ENCODE measurements around the gene TTC13.
A peak's percentile ranks its signal among the peaks of the same experiment; 100 is the strongest.
"Not testable (repeated sequence)": the region's sequence is repeated elsewhere in the genome, so short reads cannot be mapped to it uniquely, and the experiment has no call there.

The TTC13 gene

GRCh38 chr1:230978491-230979388, at the start of gene TTC13, which contains the start of gene ARV1:
Gene TTC13, minus strand, starts transcription at chr1:230978861. Its CDS starts 31 bp downstream, at chr1:230978830.
Gene ARV1, plus strand, starts transcription at chr1:230979094. Its CDS starts 12 bp downstream, at chr1:230979106.
- DNase-seq = peak; percentile 98

- no peak for DNase-seq
Measured at GRCh38 chr1:231027971-231028370, 49.3 kb upstream of the TTC13 start.

- no peak for DNase-seq
Measured at GRCh38 chr1:231027136-231027925, 48.7 kb upstream of the TTC13 start.

GRCh38 chr1:231026576-231026975, 47.9 kb upstream of the TTC13 start:
- no peak for DNase-seq

- DNase-seq = no peak
Measured at GRCh38 chr1:231023150-231023549, 44.5 kb upstream of the TTC13 start.

- not testable (repeated sequence) for DNase-seq
Measured at GRCh38 chr1:231022543-231022942, 43.9 kb upstream of the TTC13 start.

GRCh38 chr1:231021540-231022031, 42.9 kb upstream of the TTC13 start:
- DNase-seq = no peak

- no peak for DNase-seq
Measured at GRCh38 chr1:231020816-231021215, 42.2 kb upstream of the TTC13 start.

- DNase-seq = no peak
Measured at GRCh38 chr1:231020139-231020601, 41.5 kb upstream of the TTC13 start.

- no peak for DNase-seq
Measured at GRCh38 chr1:231019711-231020110, 41.0 kb upstream of the TTC13 start.

- no peak for DNase-seq
Measured at GRCh38 chr1:231016966-231017365, 38.3 kb upstream of the TTC13 start.

- no peak for DNase-seq
Measured at GRCh38 chr1:231016234-231016633, 37.6 kb upstream of the TTC13 start.

GRCh38 chr1:231013391-231014015, 34.8 kb upstream of the TTC13 start:
- DNase-seq = no peak

- no peak for DNase-seq
Measured at GRCh38 chr1:231011963-231012362, 33.3 kb upstream of the TTC13 start.

- DNase-seq = no peak
Measured at GRCh38 chr1:231011360-231011759, 32.7 kb upstream of the TTC13 start.

GRCh38 chr1:231007535-231007934, 28.9 kb upstream of the TTC13 start:
- DNase-seq = not testable (repeated sequence)

- no peak for DNase-seq
Measured at GRCh38 chr1:231001892-231002291, 23.2 kb upstream of the TTC13 start.

GRCh38 chr1:231000639-231001038, 22.0 kb upstream of the TTC13 start:
- DNase-seq = no peak

- DNase-seq = no peak
Measured at GRCh38 chr1:231000201-231000600, 21.5 kb upstream of the TTC13 start.

- DNase-seq = no peak
Measured at GRCh38 chr1:230994860-230995259, 16.2 kb upstream of the TTC13 start.

- no peak for DNase-seq
Measured at GRCh38 chr1:230992100-230992774, 13.6 kb upstream of the TTC13 start.

- DNase-seq = no peak
Measured at GRCh38 chr1:230987448-230987847, 8.8 kb upstream of the TTC13 start.
